EL (cell line): ENCODE measurements around the gene ARHGEF40.

Experiments
- DNase-seq: peaks from one replicate; pipeline ENCODE4 v3.0.0-alpha.2; 2016

ARHGEF40 gene

GRCh38 chr14:21084998-21085853, 15.1 kb downstream of the ARHGEF40 start:
- peak; percentile 78 for DNase-seq

GRCh38 chr14:21086908-21087293, 16.8 kb downstream of the ARHGEF40 start:
- no peak for DNase-seq

- peak; percentile 91 for DNase-seq
Observed at GRCh38 chr14:21087294-21088091, 17.4 kb downstream of the ARHGEF40 start.

- no peak for DNase-seq
Observed at GRCh38 chr14:21088687-21089086, 18.6 kb downstream of the ARHGEF40 start.

GRCh38 chr14:21089271-21089670, 19.2 kb downstream of the ARHGEF40 start:
- DNase-seq = no peak

- DNase-seq = no peak
Observed at GRCh38 chr14:21089877-21090193, 19.7 kb downstream of the ARHGEF40 start.

- no peak for DNase-seq
Observed at GRCh38 chr14:21090194-21090939, 20.3 kb downstream of the ARHGEF40 start.

GRCh38 chr14:21090940-21091663, 21.0 kb downstream of the ARHGEF40 start:
- DNase-seq = no peak

- DNase-seq = no peak
Observed at GRCh38 chr14:21091821-21092272, 21.7 kb downstream of the ARHGEF40 start.

- peak; percentile 61 for DNase-seq
Observed at GRCh38 chr14:21092273-21093011, 22.3 kb downstream of the ARHGEF40 start.

GRCh38 chr14:21093018-21093417, 22.9 kb downstream of the ARHGEF40 start:
- DNase-seq = no peak

- DNase-seq = no peak
Observed at GRCh38 chr14:21093769-21094681, 23.9 kb downstream of the ARHGEF40 start.

GRCh38 chr14:21095430-21096205, 25.5 kb downstream of the ARHGEF40 start:
- DNase-seq = peak; percentile 50

- no peak for DNase-seq
Observed at GRCh38 chr14:21096438-21096837, 26.3 kb downstream of the ARHGEF40 start.

GRCh38 chr14:21096978-21097635, 27.0 kb downstream of the ARHGEF40 start:
- DNase-seq = no peak

GRCh38 chr14:21097636-21098075, 27.6 kb downstream of the ARHGEF40 start:
- no peak for DNase-seq

GRCh38 chr14:21098076-21098891, 28.2 kb downstream of the ARHGEF40 start, which contains the start of gene ZNF219:
Gene ZNF219, minus strand, starts transcription at chr14:21098655. Its CDS starts 5,064 bp downstream, at chr14:21093591.
- DNase-seq = peak; percentile 67
